GM13977 (cell line): ENCODE results near the gene SPNS2.

Experiments
- DNase-seq: peaks from one replicate; pipeline ENCODE4 v3.0.0; 2012; ENCODE audit warnings: low spot score
- in situ Hi-C: fragments of 300-500 bp; cut with MboI; formaldehyde crosslinking; loops from one replicate; pipeline ENCODE4 v1.12.0; 2022; ENCODE audit warnings: low sequenced_read_pairs, low pct_unique_long_range_greater_than_20kb, mixed read lengths, inconsistent platforms; ENCODE audit not compliant: unreplicated experiment
- TF ChIP-seq, protein P1 (sequence below): IDR thresholded peaks from 2 replicates; pipeline ENCODE4 v1.5.1; 2012; ENCODE audit warnings: mild to moderate bottlenecking, control low read depth; ENCODE audit not compliant: insufficient read depth; ENCODE audit errors: extremely low read depth, missing control alignments

Gene SPNS2, protein sequence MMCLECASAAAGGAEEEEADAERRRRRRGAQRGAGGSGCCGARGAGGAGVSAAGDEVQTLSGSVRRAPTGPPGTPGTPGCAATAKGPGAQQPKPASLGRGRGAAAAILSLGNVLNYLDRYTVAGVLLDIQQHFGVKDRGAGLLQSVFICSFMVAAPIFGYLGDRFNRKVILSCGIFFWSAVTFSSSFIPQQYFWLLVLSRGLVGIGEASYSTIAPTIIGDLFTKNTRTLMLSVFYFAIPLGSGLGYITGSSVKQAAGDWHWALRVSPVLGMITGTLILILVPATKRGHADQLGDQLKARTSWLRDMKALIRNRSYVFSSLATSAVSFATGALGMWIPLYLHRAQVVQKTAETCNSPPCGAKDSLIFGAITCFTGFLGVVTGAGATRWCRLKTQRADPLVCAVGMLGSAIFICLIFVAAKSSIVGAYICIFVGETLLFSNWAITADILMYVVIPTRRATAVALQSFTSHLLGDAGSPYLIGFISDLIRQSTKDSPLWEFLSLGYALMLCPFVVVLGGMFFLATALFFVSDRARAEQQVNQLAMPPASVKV

DNA sequence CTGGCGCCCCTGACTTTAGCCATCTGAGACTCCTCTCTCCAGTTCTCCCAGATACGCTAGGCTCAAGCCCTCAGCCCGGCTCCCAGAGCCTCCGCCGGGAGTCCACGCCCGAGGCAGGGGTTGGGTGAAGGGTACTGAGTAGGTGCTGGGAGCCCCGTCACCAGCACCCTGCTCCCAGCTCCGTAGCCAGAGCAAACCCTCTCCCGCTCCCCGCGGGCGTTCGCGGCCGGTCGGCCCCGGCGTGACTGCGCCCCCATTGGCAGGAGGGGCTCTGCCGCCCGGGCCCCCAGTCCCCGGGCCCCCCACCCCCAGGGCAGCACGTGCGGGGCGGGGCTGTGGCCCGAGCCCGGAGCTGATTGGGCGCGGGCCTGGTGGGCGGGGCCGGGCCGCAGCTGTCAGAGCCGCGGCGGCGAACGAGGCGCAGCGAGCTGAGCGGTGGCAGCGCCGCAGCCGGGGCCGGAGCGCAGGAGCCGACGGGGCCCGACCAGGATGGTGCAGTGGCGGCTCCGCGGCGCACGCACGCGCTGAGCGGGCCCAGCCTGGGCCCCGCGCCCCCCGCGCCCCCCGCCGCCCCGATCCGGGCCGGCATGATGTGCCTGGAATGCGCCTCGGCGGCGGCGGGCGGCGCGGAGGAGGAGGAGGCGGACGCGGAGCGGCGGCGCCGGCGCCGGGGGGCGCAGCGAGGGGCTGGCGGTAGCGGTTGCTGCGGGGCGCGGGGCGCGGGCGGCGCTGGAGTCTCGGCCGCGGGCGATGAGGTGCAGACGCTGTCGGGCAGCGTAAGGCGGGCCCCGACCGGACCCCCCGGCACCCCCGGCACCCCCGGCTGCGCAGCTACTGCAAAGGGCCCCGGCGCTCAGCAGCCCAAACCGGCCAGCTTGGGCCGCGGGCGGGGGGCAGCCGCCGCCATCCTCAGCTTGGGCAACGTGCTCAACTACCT, at the start of gene SPNS2:
Gene SPNS2, plus strand, starts transcription at position 421 of the 937 bp plus-strand sequence. Its CDS starts 167 bp downstream, at position 588.
- TF ChIP-seq, protein P1, sequence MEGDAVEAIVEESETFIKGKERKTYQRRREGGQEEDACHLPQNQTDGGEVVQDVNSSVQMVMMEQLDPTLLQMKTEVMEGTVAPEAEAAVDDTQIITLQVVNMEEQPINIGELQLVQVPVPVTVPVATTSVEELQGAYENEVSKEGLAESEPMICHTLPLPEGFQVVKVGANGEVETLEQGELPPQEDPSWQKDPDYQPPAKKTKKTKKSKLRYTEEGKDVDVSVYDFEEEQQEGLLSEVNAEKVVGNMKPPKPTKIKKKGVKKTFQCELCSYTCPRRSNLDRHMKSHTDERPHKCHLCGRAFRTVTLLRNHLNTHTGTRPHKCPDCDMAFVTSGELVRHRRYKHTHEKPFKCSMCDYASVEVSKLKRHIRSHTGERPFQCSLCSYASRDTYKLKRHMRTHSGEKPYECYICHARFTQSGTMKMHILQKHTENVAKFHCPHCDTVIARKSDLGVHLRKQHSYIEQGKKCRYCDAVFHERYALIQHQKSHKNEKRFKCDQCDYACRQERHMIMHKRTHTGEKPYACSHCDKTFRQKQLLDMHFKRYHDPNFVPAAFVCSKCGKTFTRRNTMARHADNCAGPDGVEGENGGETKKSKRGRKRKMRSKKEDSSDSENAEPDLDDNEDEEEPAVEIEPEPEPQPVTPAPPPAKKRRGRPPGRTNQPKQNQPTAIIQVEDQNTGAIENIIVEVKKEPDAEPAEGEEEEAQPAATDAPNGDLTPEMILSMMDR = no peak
- peak; percentile 96 for DNase-seq
- in situ Hi-C loops = no loop called here

- no peak for DNase-seq
- in situ Hi-C loops = no loop called here
- TF ChIP-seq, protein P1 = no peak
Observed at GRCh38 chr17:4449736-4450135, 48.9 kb upstream of the SPNS2 start.

GRCh38 chr17:4450710-4451316, 47.9 kb upstream of the SPNS2 start:
- DNase-seq = no peak
- in situ Hi-C loops = no loop called here
- TF ChIP-seq, protein P1 = no peak

- TF ChIP-seq, protein P1 = no peak
- in situ Hi-C loops = no loop called here
- DNase-seq = no peak
Observed at GRCh38 chr17:4453812-4454591, 44.7 kb upstream of the SPNS2 start.

DNA sequence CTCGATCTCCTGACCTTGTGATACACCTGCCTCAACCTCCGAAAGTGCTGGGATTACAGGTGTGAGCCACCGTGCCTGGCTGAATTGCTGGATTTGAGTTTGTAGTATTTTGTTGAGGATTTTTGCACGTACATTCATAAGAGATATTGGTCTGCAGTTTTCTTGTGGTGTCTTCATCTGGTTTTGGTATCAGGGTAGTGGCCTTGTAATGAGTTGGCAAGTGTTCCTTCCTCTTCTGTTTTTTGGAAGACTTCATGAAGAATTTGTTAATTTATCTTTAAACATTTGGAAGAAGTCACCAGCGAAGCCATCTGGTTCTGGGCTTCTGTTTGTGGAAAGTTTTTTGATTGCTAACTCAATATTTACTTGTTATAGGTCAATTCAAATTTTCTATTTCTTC, 38.0 kb upstream of the SPNS2 start:
- in situ Hi-C loops = no loop called here
- TF ChIP-seq, protein P1 = no peak
- no peak for DNase-seq
